A673 (cell line): ENCODE data around the gene TMEM116. TPM values are rescaled to one million over a fixed set of nuclear protein-coding genes. Genes with fewer than 3 reads are reported as not detected.

Source experiments
- BruUV-seq: library from RNA; stranded (reverse); fragments of 400-500 nt; replicated peaks from 2 replicates; lab custom pipeline; 2021; lab: Mats Ljungman, UMichigan
- CTCF ChIA-PET: fragments of 300-600 bp; sonication (Branson Sonifier 250); formaldehyde crosslinking; loops from one replicate; lab custom pipeline; 2022; ENCODE audit warnings: antibody characterized with exemption; lab: Charles Lee
- POLR2A ChIA-PET: fragments of 300-600 bp; sonication (Branson Sonifier 250); formaldehyde crosslinking; loops from one replicate; lab custom pipeline; 2022; ENCODE audit warnings: antibody characterized with exemption; ENCODE audit not compliant: low non-redundant PET; lab: Charles Lee
- DNase-seq: peaks from one replicate; pipeline ENCODE4 v3.0.0-alpha.2; 2015; ENCODE audit warnings: low spot score
- H3K27ac ChIP-seq: fragments of 200-600 bp; sonication (generic); 2 replicates; pipeline ENCODE4 v1.5.1; 2016; ENCODE audit warnings: mixed run types, low read depth, mild to moderate bottlenecking, mixed read lengths, antibody characterized with exemption, low read length; ENCODE audit not compliant: poor library complexity, severe bottlenecking
- H3K27me3 ChIP-seq: fragments of 200-600 bp; sonication (generic); replicated peaks from 2 replicates; pipeline ENCODE4 v1.6.1; 2017; ENCODE audit warnings: mixed run types, low read depth, mild to moderate bottlenecking, mixed read lengths, antibody characterized with exemption, low read length; ENCODE audit not compliant: insufficient read depth, poor library complexity
- H3K36me3 ChIP-seq: fragments of 200-600 bp; sonication (generic); 2 replicates; pipeline ENCODE4 v1.6.1; 2016; ENCODE audit warnings: mixed run types, mild to moderate bottlenecking, mixed read lengths, antibody characterized with exemption, low read length; ENCODE audit not compliant: insufficient read depth, poor library complexity, severe bottlenecking
- H3K4me1 ChIP-seq: fragments of 200-600 bp; sonication (generic); 2 replicates; pipeline ENCODE4 v1.6.1; 2017; ENCODE audit warnings: mixed run types, mild to moderate bottlenecking, mixed read lengths, antibody characterized with exemption, low read length; ENCODE audit not compliant: insufficient read depth, poor library complexity, severe bottlenecking
- H3K4me3 ChIP-seq: fragments of 200-600 bp; sonication (generic); 2 replicates; pipeline ENCODE4 v1.5.1; 2016; ENCODE audit warnings: low read depth, mixed run types, mild to moderate bottlenecking, mixed read lengths, low read length; ENCODE audit not compliant: poor library complexity, severe bottlenecking
- H3K9me3 ChIP-seq: fragments of 200-600 bp; sonication (generic); 2 replicates; pipeline ENCODE4 v1.6.1; 2016; ENCODE audit warnings: mixed run types, low read depth, mild to moderate bottlenecking, mixed read lengths, antibody characterized with exemption, low read length; ENCODE audit not compliant: poor library complexity, severe bottlenecking
- CTCF ChIP-seq: fragments of 300-800, 200-600 bp; sonication (generic); conservative IDR thresholded peaks from 2 replicates; pipeline ENCODE4 v1.5.1; 2017; ENCODE audit warnings: low read depth, mild to moderate bottlenecking, antibody characterized with exemption, low read length, moderate library complexity, mixed read lengths
- EZH2 ChIP-seq: fragments of 200-600 bp; sonication (generic); IDR thresholded peaks from 2 replicates; pipeline ENCODE4 v1.6.1; 2017; ENCODE audit warnings: borderline replicate concordance, low read depth, mild to moderate bottlenecking, mixed read lengths, antibody characterized with exemption, low read length; ENCODE audit not compliant: poor library complexity, severe bottlenecking
- intact Hi-C: fragments of 100-400 bp; cut with micrococcal nuclease; formaldehyde crosslinking; loops from one replicate; pipeline ENCODE4 v1.10.0; 2022; ENCODE audit not compliant: unreplicated experiment
- total RNA-seq: library from RNA; stranded (reverse); gene quantifications from 2 replicates; pipeline ENCODE4 v1.2.3, GENCODE V29; 2021

The TMEM116 gene
- total RNA-seq, 1 experiment from 2014 or later = 12.0 TPM

GRCh38 chr12:111978545-111978944 lies 34.4 kb downstream of the TMEM116 start:
- TF ChIP-seq EZH2 (no peak), CTCF (no peak)
- H3K9me3 ChIP-seq = no peaks in the 10 kb centered on the region
- no peaks in the 10 kb centered on the region for H3K27me3 ChIP-seq
- no peak overlapping the region for H3K27ac ChIP-seq
- ChIA-PET POLR2A (no interaction called here), CTCF (no interaction called here)
- DNase-seq = no peak
- BruUV-seq = no TSS peak
- intact Hi-C loops = no loop called here
- H3K4me1 ChIP-seq = no peaks in the 10 kb centered on the region
- H3K36me3 ChIP-seq = no peaks in the 10 kb centered on the region
- no peak overlapping the region for H3K4me3 ChIP-seq

GRCh38 chr12:111976860-111977259 lies 36.1 kb downstream of the TMEM116 start:
- BruUV-seq = no TSS peak
- Histone ChIP-seq H3K9me3 (no peaks in the 10 kb centered on the region), H3K4me1 (no peaks in the 10 kb centered on the region), H3K27ac (peak overlapping the region; percentile 47), H3K4me3 (no peak overlapping the region), H3K27me3 (no peaks in the 10 kb centered on the region), H3K36me3 (no peaks in the 10 kb centered on the region)
- ChIA-PET CTCF (no interaction called here), POLR2A (no interaction called here)
- intact Hi-C loops = no loop called here
- TF ChIP-seq CTCF (no peak), EZH2 (no peak)
- DNase-seq = no peak

GRCh38 chr12:111976291-111976690 lies 36.7 kb downstream of the TMEM116 start:
- TF ChIP-seq CTCF (no peak), EZH2 (no peak)

More at GRCh38 chr12:111976291-111976690, 36.7 kb downstream of the TMEM116 start:
- Histone ChIP-seq H3K36me3 (no peaks in the 10 kb centered on the region), H3K4me1 (no peaks in the 10 kb centered on the region), H3K4me3 (no peak overlapping the region), H3K27me3 (no peaks in the 10 kb centered on the region), H3K9me3 (peaks cover 1% of the 10 kb centered on the region), H3K27ac (no peak overlapping the region)
- no peak for DNase-seq
- BruUV-seq = no TSS peak
- POLR2A ChIA-PET = no interaction called here
- CTCF ChIA-PET = no interaction called here
- intact Hi-C loops = no loop called here
